H9 (cell line): ENCODE data around the gene BORCS6. TPM values are rescaled to one million over a fixed set of nuclear protein-coding genes. Genes with fewer than 3 reads are reported as not detected.

Source experiments
- DNase-seq: peaks from one replicate; pipeline ENCODE4 v3.0.0-alpha.2; 2017
- H2AFZ ChIP-seq: one replicate; pipeline ENCODE4 v1.6.1; 2013; ENCODE audit warnings: mild to moderate bottlenecking, low read length, control low read depth, moderate library complexity
- H2AK5ac ChIP-seq: 2 replicates; pipeline ENCODE4 v1.6.1; 2013; ENCODE audit warnings: low read length, control low read depth, mixed read lengths; ENCODE audit not compliant: insufficient read length
- H2BK120ac ChIP-seq: one replicate; pipeline ENCODE4 v1.6.1; 2013; ENCODE audit warnings: low read depth, mild to moderate bottlenecking, low read length, control low read depth, inconsistent platforms; ENCODE audit not compliant: poor library complexity, severe bottlenecking
- H2BK12ac ChIP-seq: 2 replicates; pipeline ENCODE4 v1.6.1; 2013; ENCODE audit warnings: low read length, control low read depth, mixed read lengths, low read depth; ENCODE audit not compliant: insufficient read length
- H2BK15ac ChIP-seq: 2 replicates; pipeline ENCODE4 v1.6.1; 2013; ENCODE audit warnings: low read depth, low read length, control low read depth
- H2BK20ac ChIP-seq: one replicate; pipeline ENCODE4 v1.6.1; 2013; ENCODE audit warnings: low read depth, mild to moderate bottlenecking, low read length, control low read depth, inconsistent platforms; ENCODE audit not compliant: poor library complexity, severe bottlenecking
- H2BK5ac ChIP-seq: 2 replicates; pipeline ENCODE4 v1.6.1; 2013; ENCODE audit warnings: low read length, control low read depth, mixed read lengths; ENCODE audit not compliant: insufficient read length
- H3K14ac ChIP-seq: 2 replicates; pipeline ENCODE4 v1.6.1; 2013; ENCODE audit warnings: low read length, control low read depth; ENCODE audit not compliant: insufficient read depth
- H3K18ac ChIP-seq: 2 replicates; pipeline ENCODE4 v1.6.1; 2013; ENCODE audit warnings: low read depth, mild to moderate bottlenecking, mixed read lengths, low read length, control low read depth; ENCODE audit not compliant: insufficient read length
- H3K23ac ChIP-seq: 2 replicates; pipeline ENCODE4 v1.6.1; 2013; ENCODE audit warnings: low read length, control low read depth, mixed read lengths, low read depth; ENCODE audit not compliant: insufficient read length
- H3K23me2 ChIP-seq: 2 replicates; pipeline ENCODE4 v1.6.1; 2013; ENCODE audit warnings: low read depth, mild to moderate bottlenecking, mixed read lengths, low read length, control low read depth; ENCODE audit not compliant: insufficient read length, poor library complexity, severe bottlenecking
- H3K27ac ChIP-seq: 2 replicates; pipeline ENCODE4 v1.5.1; 2013; ENCODE audit warnings: low read length, control low read depth, mixed read lengths, low read depth; ENCODE audit not compliant: insufficient read length
- H3K27me3 ChIP-seq: 2 replicates; pipeline ENCODE4 v1.6.1; 2013; ENCODE audit warnings: low read length, control low read depth, inconsistent platforms; ENCODE audit not compliant: insufficient read depth
- H3K4ac ChIP-seq: 2 replicates; pipeline ENCODE4 v1.6.1; 2013; ENCODE audit warnings: low read depth, mild to moderate bottlenecking, control low read depth, inconsistent platforms, low read length, moderate library complexity
- H3K4me1 ChIP-seq: 2 replicates; pipeline ENCODE4 v1.6.1; 2013; ENCODE audit warnings: low read length, control low read depth, inconsistent platforms; ENCODE audit not compliant: insufficient read depth
- H3K4me2 ChIP-seq: 2 replicates; pipeline ENCODE4 v1.6.1; 2013; ENCODE audit warnings: low read length, control low read depth, mixed read lengths; ENCODE audit not compliant: insufficient read length, insufficient read depth
- H3K56ac ChIP-seq: 2 replicates; pipeline ENCODE4 v1.6.1; 2013; ENCODE audit warnings: low read depth, mild to moderate bottlenecking, mixed read lengths, low read length, control low read depth; ENCODE audit not compliant: insufficient read length
- H3K79me1 ChIP-seq: 2 replicates; pipeline ENCODE4 v1.6.1; 2013; ENCODE audit warnings: low read depth, mild to moderate bottlenecking, moderate library complexity, low read length, control low read depth, inconsistent platforms; ENCODE audit not compliant: insufficient read depth, poor library complexity, severe bottlenecking
- H3K79me2 ChIP-seq: 2 replicates; pipeline ENCODE4 v1.6.1; 2013; ENCODE audit warnings: low read length, control low read depth, inconsistent platforms; ENCODE audit not compliant: insufficient read depth
- H3K9ac ChIP-seq: 2 replicates; pipeline ENCODE4 v1.6.1; 2013; ENCODE audit warnings: low read length, control low read depth, mixed read lengths; ENCODE audit not compliant: insufficient read length; ENCODE audit errors: extremely low read depth
- H3K9me3 ChIP-seq: one replicate; pipeline ENCODE4 v1.6.1; 2013; ENCODE audit warnings: low read depth, low read length, inconsistent platforms; ENCODE audit not compliant: control insufficient read depth
- H3T11ph ChIP-seq: one replicate; pipeline ENCODE4 v1.6.1; 2013; ENCODE audit warnings: mild to moderate bottlenecking, low read length, control low read depth, inconsistent platforms
- H4K20me1 ChIP-seq: one replicate; pipeline ENCODE4 v1.6.1; 2013; ENCODE audit not compliant: control insufficient read depth, insufficient read length, insufficient read depth
- H4K5ac ChIP-seq: 2 replicates; pipeline ENCODE4 v1.6.1; 2013; ENCODE audit warnings: low read depth, mild to moderate bottlenecking, mixed read lengths, low read length, control low read depth; ENCODE audit not compliant: insufficient read length
- H4K8ac ChIP-seq: replicated peaks from 2 replicates; pipeline ENCODE4 v1.6.1; 2013; ENCODE audit warnings: low read length, control low read depth, mixed read lengths, low read depth; ENCODE audit not compliant: insufficient read length
- H4K91ac ChIP-seq: 2 replicates; pipeline ENCODE4 v1.6.1; 2013; ENCODE audit warnings: low read depth, mild to moderate bottlenecking, moderate library complexity, mixed read lengths, low read length, control low read depth; ENCODE audit not compliant: insufficient read length
- H3K27ac Mint-ChIP-seq, 3 experiments: 2 replicates in 2 of 3; 3 replicates in 1 of 3; pipeline ENCODE4 v1.8.0; 2020 to 2021; ENCODE audit warnings: mixed read lengths in 3 of 3, mild to moderate bottlenecking in 1 of 3, moderate library complexity in 1 of 3
- H3K27me3 Mint-ChIP-seq: 2 replicates; pipeline ENCODE4 v1.8.0; 2021; ENCODE audit warnings: low read depth, mild to moderate bottlenecking, moderate library complexity, mixed read lengths
- H3K36me3 Mint-ChIP-seq, 3 experiments: 2 replicates in 2 of 3; 3 replicates in 1 of 3; pipeline ENCODE4 v1.8.0; 2020 to 2021; ENCODE audit warnings: low read depth in 3 of 3, mixed read lengths in 3 of 3; ENCODE audit not compliant: insufficient read depth in 1 of 3
- H3K4me1 Mint-ChIP-seq, 2 experiments: 2 replicates each; pipeline ENCODE4 v1.8.0; 2020; ENCODE audit warnings: mixed read lengths in 2 of 2
- H3K4me3 Mint-ChIP-seq, 2 experiments: 2 replicates in 1 of 2; 3 replicates in 1 of 2; pipeline ENCODE4 v1.8.0; 2020 to 2021; ENCODE audit warnings: mild to moderate bottlenecking in 2 of 2, mixed read lengths in 2 of 2, moderate library complexity in 1 of 2
- H3K9me3 Mint-ChIP-seq, 2 experiments: 2 replicates in 1 of 2; 3 replicates in 1 of 2; pipeline ENCODE4 v1.8.0; 2020; ENCODE audit warnings: mild to moderate bottlenecking in 2 of 2, mixed read lengths in 2 of 2, moderate library complexity in 1 of 2
- WGBS: extraction: QIAGEN DNeasy Blood & Tissue Kit; methylation state at CpG from one replicate; pipeline ENCODE4 v1.1.7; 2013; ENCODE audit warnings: missing lambda C conversion rate, low lambda C conversion rate, mixed read lengths; ENCODE audit not compliant: insufficient read length; ENCODE audit errors: extremely low coverage; 5-methylcytosine and 5-hydroxymethylcytosine counted together
- total RNA-seq: library from RNA; stranded (reverse); gene quantifications from 2 replicates; pipeline ENCODE4 v1.2.1, GENCODE V29; 2021
- TF ChIP-seq, protein P1 (sequence below): fragments of 200-600 bp; sonication (generic); conservative IDR thresholded peaks from 3 replicates; pipeline ENCODE4 v1.8.0; 2021; ENCODE audit warnings: antibody characterized with exemption, mild to moderate bottlenecking

Gene BORCS6
- total RNA-seq, 1 experiment from 2014 or later, result 3.1 TPM

DNA sequence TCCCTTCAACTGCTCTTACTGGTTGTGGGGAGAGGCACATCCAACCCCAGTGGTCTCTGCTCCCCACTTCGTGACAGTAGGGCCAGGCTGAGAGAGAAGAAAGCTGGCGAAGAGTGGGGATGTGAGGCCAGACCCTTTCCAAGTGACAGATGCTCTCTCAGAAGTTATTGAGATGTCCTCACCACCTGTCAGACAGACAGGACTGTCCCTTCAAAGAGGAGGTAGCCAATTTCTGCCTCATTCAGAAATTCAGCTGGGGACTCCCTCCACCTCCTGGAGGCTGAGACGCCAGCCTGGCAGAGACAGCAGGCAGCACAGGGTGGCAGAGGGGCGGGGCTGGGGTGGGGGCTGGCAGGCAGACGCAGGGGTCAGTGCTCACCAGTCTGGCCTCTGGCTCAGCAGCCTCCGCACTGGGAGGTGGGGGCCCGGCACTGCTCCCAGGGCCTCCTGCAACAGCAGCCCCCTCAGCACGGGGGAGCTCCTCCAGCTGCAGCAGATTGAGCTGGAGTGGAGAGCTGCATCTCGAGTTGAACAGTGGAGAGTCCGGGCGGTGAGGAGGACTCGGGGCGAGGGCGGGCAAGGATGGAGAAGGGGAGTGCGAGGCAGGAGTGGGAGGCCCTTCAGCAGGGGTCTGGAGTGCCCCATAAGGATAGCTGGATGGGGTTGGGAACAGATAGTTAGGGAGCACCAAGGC lies 46.9 kb downstream of the BORCS6 start:
- H3K79me2 ChIP-seq, result no peaks in the 10 kb centered on the region
- no peaks in the 10 kb centered on the region for H3K79me1 ChIP-seq
- TF ChIP-seq, protein P1, sequence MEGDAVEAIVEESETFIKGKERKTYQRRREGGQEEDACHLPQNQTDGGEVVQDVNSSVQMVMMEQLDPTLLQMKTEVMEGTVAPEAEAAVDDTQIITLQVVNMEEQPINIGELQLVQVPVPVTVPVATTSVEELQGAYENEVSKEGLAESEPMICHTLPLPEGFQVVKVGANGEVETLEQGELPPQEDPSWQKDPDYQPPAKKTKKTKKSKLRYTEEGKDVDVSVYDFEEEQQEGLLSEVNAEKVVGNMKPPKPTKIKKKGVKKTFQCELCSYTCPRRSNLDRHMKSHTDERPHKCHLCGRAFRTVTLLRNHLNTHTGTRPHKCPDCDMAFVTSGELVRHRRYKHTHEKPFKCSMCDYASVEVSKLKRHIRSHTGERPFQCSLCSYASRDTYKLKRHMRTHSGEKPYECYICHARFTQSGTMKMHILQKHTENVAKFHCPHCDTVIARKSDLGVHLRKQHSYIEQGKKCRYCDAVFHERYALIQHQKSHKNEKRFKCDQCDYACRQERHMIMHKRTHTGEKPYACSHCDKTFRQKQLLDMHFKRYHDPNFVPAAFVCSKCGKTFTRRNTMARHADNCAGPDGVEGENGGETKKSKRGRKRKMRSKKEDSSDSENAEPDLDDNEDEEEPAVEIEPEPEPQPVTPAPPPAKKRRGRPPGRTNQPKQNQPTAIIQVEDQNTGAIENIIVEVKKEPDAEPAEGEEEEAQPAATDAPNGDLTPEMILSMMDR, result no peak
- H3K56ac ChIP-seq, result no peak overlapping the region
- 0 out of 5 replicates have a peak overlapping the region, but pooled peaks of 1 of the 2 experiments have one; percentile 7 for H3K4me3 Mint-ChIP-seq
- H3K27me3 ChIP-seq, result no peaks in the 10 kb centered on the region
- H2BK15ac ChIP-seq, result no peak overlapping the region
- H3K27me3 Mint-ChIP-seq, result peaks cover 3% of the 10 kb centered on the region; the same call in 1 of the 2 replicates
- H3K27ac ChIP-seq, result no peak overlapping the region
- H4K20me1 ChIP-seq, result no peaks in the 10 kb centered on the region
- H3K9me3 ChIP-seq, result no peaks in the 10 kb centered on the region
- H4K5ac ChIP-seq, result no peak overlapping the region
- peaks cover 29 to 72% (median 50%) of the 10 kb centered on the region in 3 experiments for H3K36me3 Mint-ChIP-seq
- no peak overlapping the region for H2BK20ac ChIP-seq
- no peak overlapping the region for H3K18ac ChIP-seq
- no peak overlapping the region for H3K4me2 ChIP-seq
- H4K91ac ChIP-seq, result no peak overlapping the region
- no peaks in the 10 kb centered on the region for H3K4me1 ChIP-seq
- H3K4me1 Mint-ChIP-seq, result 0 out of 4 replicates have a peak, but pooled peaks cover 0 to 2% of the 10 kb centered on the region in 2 experiments
- H3K4ac ChIP-seq, result no peak overlapping the region
- H3T11ph ChIP-seq, result no peak overlapping the region
- no peak overlapping the region for H3K23ac ChIP-seq
- no peak overlapping the region for H2BK12ac ChIP-seq
- no peak overlapping the region for H3K27ac Mint-ChIP-seq
- H4K8ac ChIP-seq, result no peak overlapping the region
- DNase-seq, result no peak
- no peak overlapping the region for H2BK120ac ChIP-seq
- H3K9ac ChIP-seq, result no peak overlapping the region
- H2AK5ac ChIP-seq, result no peak overlapping the region
- H3K23me2 ChIP-seq, result peaks cover 3% of the 10 kb centered on the region
- no peak overlapping the region for H2BK5ac ChIP-seq
- no peaks in the 10 kb centered on the region for H3K9me3 Mint-ChIP-seq
- H2AFZ ChIP-seq, result no peak overlapping the region
- WGBS, result no CpG with 5 or more reads among the region's 15 CpGs
- H3K14ac ChIP-seq, result no peak overlapping the region
